Brain pericyte (primary cell): ENCODE results near the gene KLK13.

Source experiments
- DNase-seq: peaks from one replicate; pipeline ENCODE4 v3.0.0-alpha.2; 2012; ENCODE audit warnings: low read depth, low spot score

KLK13 gene

DNA sequence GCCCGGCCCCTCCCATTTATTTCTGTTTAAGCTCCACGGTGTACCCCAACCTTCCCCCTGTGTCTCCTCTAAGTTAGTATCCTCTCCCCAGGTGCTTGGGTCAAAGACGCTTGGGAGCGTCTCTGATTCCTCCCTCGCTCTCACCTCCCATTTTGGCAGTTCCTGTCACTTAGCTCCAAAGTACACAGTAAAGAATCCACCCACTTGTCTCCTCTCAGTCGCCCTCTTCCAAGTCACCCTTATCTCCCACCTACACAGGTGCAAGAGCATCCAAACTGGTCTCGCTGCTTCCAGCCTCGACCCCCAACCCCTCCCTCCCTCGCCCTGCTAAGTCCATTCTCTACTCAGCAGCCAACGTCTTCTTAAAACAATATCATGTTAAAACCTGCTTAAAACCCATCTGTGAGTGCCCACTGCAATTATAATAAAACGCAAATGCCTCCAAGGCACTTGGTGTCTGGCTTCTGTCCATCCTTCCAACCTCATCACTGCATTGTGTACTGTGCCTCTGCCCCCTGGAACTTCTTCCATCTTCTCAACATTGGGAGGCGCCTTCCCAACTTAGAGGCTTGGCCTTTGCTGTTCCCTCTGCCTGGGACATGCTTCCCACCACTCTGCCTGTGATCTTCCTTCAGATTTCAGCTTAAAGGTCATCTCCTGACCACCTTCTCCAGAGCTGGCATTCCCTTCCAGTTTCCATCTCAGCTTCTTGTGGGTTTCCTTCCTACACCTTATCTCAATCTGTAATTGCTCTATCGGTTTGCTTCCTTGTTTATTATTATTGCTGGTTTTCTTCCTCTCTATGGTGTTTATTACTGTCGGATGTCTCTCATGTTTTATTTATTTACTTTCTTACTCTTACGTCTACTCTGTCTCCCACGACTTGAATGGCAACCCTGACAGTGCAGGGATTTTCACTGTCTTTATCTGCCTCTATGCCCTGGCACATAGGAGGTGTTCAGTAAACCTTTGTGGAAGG lies 27.3 kb upstream of the KLK13 start:
- no peak for DNase-seq

DNA sequence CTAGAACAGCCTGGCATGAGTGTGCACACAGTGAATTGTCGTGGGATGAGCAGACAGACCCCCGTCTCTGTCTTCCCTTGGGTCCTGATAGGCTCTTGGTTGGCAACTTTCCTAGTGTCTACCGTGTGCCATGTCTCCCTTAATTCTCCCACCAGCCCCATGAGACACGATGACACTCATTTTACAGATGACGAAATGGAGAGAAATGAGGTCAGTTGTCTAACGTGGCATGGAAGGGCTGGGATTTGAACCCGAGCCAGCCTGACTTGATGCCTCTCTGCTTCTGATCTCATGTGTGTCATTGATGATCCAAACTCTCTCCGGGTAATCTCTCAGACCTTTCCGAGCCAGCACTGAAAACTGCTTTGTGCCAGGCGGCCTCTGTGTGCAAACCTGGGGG lies 26.2 kb upstream of the KLK13 start:
- DNase-seq: no peak

DNA sequence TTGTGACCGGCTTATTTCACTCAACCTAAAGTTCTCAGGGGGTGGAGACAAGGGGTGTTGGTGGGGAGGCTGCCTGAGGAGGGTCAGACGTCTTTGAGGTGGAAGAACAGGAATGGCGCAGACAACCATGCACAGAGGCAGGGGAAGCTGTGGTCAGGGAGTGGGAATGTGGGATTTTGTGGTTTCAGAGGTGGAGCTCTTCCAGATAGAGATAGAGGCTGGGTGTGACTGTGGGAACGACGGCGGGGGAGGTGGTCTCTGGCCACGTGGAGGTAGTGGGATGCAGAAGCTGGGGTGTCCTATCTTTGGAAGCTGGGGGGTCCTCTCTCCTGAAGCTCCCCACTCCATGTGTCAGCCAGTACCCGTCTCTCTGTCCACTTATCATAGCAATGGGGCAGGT lies 25.6 kb upstream of the KLK13 start:
- no peak for DNase-seq

DNA sequence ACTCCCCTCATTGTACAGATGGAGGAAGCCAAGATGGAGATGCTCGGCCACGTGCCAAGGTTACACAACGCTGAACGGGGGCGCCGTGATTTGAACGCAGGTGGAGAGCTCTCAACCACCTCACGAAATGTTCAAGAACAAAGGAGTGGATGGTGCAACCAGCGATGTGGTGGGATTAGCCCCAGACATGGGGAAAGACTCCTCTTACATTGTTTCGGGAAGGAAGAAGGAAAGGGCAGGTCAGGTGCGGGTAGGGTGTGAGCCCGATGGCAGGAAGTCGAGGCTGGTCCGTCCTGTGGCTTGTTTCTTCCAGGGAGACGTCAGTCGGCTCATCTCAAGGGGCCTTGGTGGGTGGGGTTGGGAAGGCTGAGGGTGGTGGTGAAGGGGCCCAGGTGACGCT lies 24.9 kb upstream of the KLK13 start:
- no peak for DNase-seq

DNA sequence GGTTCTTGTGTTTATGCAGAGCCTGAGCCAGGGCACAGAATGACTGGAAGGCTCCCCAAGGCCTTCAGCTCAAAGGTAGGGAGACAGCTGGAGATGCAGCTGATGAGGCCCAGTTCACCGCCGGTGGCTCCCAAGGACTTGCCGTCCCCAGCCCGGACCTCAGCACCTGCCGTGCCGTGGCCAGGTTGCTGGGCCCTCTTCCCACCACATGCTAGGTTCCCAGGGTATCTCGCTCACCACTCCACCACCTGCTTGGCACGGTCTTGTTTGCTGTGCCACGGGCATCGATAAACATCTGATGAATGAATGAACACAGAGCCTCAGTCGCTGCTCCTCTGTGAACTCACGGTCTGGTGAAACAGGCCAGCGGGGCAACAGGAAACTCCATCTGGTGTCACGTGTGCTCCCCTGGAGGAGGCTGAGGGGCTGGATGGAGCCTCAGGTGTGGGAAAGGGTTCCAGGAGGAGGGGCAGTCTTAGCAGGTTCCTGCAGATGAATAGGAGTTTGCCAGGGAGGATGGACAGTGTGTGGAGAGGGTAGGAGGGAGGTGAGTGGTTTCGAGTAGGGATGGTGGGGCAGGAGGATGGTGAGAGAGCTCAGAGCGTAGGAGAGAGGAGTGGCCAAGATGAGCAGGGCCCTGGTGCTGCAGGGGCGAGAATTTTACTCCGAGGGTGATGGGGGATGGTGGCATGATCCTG lies 21.4 kb upstream of the KLK13 start:
- DNase-seq: no peak

DNA sequence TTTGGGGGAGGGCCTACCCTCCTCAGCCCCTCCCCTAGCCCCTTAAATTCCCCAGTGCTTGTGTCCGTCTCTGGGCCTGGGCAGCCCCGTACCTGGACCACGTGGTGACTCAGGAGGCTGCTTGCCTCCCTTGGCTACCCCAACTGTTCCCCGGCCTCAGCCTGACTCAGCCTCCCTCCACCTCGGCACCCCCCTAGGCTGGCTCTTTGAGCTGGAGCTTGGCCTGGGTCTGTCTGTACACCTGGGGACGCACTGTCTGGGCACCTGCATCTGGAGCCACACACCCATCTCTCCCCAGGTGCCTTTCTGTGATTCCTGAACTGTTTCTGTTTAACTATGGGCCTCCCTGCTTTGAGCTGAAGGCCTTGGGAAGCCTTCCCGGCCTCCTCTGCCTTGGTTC lies 19.6 kb upstream of the KLK13 start:
- no peak for DNase-seq

DNA sequence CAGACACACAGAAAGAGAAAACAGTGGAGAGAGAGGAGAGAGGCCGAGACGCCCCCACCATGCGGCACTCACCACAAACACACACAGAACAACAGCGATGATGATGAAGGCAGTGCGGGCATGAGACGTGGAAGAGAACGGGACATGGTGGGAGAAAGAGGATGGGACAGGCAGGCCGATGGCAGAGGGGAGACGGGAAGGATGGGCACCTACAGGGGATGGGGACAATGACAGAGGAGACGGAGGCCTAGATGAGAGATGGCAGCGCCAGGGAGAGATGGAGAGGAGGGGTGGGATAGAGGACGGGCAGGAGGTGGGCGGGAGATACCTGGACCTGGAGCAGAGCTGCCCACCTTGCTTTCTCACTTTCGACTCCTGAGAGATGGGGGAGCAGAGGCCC lies 18.9 kb upstream of the KLK13 start:
- DNase-seq: no peak

DNA sequence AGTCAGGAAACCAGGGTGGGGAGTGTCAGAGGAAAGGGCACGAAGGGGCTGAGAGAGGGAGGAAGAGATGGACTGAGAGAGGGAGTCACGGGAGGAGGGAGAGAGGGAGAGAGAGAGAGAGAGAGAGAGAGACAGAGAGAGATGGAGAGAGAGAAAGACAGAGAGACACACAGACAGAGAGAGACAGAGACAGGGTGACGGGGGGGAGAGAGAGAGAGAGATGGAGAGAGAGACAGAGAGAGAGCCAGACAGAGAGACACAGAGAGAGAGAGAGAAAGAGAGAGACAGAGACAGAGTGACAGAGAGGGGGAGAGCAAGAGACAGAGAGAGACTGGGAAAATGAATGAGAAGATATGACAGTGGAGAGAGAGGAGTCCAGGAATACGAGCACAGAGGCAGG lies 18.3 kb upstream of the KLK13 start:
- DNase-seq: no peak

DNA sequence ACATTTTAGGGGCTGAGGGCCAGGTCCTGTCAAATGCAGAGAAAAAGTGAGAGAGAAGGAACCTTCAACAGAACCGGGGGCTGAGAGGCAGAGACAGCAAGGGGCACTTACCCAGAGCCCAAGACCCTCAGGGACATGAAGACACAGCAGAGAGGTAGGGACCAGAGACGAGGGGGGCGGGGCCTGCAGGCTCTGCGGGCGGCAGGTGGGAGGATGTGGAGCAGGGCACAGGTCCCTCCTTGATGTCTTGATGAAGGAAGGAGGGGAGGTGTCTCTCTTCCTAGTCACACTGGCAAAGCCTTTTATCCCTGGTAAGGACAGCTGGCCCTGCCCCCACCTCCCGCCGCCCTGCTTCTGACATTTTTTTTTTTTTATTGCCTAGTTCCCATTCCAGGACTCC lies 17.7 kb upstream of the KLK13 start, which contains the start of gene KLK14:
KLK14 (minus strand) TSS at position 277 of the 400 bp plus-strand sequence; CDS start at position 4, 273 bp downstream.
- no peak for DNase-seq

DNA sequence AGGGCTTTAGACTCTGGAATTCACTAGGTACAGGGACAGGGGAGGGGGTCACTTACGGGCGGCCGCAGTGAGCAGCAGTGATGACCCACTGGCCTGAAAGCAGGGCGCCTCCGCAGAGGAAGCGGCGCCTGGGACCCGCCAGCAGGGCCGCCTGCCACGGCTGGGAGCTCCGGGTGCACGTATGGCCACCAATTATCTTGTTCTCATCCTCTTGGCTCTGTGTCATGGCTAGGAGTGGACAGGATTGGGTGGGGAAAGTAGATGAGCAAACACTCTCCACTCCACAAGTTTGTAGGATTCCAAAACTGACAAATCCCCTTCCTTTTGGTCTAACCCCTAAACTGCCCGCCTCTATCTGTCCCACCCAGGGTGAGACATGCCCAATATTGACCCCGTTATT lies 16.6 kb upstream of the KLK13 start:
- no peak for DNase-seq

DNA sequence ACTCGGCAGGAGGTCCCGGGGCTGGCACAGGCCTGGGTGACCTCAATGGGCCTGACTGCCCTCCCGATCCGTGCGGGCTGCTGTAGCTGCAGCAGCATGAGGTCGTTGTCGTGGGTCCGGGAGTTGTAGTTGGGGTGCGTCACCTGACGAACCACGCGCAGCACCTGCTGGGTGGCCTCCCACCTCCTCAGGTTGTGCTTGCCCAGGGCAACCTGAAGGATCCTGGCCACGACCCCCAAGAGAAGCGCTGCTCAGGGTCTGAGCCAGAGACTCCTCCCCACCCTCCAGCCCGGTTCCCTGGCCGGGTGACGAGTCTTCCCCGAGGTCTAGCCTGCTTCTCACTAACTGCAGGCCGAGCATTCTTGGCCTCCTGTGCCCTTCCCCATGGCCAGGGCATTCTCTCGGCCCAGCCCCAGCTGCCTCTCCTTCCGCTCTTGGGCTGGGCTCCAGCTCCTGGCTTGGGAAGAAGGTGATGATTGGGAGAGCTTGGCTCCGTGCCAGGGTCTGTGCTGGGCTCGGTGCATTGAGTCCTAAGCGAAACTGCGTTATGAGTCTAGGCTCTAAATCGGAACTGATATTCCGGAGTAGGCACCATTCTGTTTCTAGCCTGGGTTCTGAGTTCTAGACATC lies 14.7 kb upstream of the KLK13 start:
- DNase-seq: no peak

DNA sequence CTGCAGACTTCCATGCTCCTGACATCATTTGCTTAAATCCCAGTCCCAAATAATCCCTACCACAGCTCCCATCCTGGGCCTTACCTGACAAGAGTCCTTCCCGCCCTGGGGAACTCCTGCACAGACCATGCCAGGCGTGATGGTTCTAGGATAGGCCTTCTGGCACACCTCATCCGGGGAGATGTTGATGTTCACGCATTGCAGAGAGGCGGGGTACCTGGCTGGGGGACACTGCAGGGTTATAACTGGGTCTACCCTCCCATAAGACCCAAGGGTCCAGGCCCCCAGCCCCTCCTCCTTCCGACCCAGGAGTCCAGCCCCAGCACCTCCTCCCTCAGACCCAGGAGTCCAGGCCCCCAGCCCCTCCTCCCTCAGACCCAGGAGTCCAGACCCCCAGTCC lies 13.8 kb upstream of the KLK13 start:
- no peak for DNase-seq

DNA sequence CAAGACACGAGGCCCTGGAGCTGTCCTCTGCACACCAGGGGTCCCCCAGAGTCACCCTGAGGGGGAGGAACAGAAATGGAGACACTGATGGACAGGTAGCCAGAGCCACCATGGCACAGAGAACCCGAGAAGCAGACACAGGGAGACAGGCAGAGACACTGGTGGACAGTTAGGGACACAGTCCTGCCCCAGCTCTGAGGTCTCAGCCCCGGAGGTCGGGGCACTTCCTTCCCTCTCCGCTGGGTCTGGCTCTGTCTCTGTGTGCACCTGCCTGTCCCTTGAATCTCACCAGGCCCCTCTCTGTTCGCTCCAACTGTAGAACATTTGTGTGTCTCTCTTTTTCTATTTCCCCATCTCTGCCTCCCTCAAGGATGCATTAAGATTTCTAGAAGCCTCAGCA lies 13.2 kb upstream of the KLK13 start:
- DNase-seq: no peak

DNA sequence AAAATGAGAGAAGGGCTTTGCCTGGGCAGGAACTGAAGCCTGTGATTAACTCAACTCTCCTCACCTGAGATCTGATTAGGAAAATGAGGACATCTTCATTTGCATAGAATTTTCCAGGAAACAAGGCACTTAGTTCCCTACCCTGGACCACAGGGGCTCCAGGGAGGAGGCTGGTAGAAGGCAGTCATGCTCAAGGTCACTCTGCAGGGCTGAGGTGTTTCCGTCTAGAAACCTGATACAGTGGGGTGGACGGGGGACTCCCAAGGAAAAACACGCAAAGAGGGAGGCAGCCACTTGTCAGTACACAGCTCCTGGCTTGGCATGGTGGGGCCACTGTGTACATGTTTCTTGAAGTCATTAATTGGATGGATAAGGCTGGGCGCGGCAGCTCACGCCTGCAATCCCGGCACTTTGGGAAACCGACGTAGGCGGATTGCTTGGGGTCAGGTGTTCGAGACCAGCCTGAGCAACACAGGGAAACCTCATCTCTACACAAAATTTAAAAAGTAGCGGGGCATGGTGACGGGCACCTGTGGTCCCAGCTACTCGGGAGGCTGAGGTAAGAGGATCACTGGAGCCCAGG lies 11.8 kb upstream of the KLK13 start:
- DNase-seq: no peak

DNA sequence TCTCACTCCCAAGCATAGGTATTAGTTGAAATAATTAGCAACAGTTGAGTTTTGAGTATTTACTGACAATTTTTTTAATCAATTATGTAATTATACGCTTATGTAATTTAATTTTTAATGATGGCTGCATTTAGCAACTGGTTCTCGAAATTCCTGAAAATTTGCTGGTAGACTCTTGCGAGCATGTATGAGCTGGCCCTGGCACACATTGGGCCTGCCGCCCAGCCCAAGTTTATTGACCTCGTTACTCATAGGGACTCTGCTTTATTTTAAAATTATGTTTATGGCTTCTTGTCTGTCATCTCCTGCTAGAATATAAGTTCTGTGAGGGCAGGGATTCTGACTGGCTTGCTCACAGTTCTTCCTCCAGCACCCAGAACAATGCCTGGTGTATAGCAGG lies 11.1 kb upstream of the KLK13 start:
- DNase-seq: no peak

DNA sequence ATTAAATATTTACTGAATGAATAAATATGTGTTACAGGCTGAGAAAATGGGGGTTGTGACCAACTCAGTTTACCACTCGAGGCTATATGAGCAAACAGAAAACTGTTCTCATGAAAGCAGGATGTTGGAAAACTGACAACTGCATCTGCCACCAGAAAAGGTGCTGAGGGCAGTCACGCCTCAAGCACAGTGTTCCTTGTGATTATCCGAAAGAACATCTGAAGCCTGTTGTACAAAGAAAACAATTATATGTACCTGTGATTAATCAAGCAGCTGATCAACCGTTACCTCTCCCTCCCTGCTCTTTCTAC lies 6.2 kb upstream of the KLK13 start:
- DNase-seq: no peak

DNA sequence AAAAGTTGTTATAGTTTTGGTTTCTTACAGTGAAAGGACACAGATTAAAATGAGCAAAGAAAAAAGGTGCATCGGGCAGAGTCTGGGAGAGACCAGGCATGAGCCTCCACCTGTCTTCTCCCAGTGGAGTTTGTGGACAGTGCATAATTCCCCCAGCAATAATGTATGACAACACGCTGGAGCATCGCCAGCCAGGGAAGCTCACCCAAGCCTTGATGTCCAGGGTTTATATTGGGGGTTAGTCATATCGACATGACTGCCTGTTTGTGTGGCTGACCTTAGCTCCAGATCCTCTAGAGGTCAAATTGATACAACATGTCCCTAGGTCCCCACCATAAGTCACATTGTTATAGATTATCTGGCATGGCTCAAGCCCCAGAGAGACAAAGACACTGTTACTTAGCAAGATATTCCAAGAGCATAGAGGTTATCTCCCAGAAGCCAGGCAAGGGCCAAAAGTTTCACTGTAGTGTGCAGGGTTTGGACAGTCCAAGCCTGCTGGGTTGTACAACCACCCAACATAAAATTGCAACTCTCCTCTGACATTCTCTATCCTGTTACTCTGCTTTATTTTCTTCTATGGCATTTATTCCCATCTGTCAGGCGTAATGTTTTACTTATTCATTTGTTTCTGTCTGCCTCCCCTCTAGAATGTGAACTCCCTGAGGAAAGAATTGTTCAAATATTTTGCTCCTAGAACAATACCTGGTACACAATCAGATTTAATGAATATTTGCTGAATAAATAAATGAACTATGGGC lies 5.6 kb upstream of the KLK13 start:
- no peak for DNase-seq

DNA sequence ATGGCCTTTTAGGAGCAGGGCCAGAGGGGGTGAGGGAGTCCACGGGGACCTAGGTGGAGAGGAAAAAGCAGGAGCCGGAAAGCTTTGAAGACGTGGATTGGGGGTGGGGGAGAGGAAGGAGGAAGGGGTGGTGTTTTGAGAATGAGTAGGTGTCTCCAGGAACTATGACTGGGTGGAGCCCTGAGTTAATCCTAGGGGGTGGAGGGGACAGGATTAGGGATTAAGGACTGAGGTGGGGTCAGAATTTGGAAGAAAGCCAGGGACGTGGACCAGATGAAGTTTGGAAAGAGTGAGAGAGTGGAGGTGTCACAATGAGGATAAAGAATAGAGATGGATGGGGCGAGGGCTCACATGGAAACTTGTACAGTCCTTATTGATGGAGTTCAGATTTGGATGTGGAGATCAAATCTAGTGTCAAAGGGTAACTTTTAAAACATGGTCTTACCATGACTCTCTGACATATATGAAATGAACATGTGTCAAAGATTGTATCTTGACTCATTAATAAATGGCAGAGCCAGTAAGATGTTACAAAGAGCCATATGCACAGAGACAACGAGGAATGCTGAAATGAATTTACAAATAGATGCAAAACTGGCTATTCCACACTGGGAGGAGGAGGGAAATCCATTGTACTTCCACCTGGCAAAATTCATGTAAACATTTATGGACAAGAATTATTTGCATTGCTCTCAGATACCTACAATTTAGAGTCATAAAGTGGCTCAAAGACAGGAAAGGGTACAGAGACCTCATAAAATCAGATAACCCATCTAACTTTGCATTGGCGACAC lies 1.7 kb upstream of the KLK13 start:
- DNase-seq: no peak

DNA sequence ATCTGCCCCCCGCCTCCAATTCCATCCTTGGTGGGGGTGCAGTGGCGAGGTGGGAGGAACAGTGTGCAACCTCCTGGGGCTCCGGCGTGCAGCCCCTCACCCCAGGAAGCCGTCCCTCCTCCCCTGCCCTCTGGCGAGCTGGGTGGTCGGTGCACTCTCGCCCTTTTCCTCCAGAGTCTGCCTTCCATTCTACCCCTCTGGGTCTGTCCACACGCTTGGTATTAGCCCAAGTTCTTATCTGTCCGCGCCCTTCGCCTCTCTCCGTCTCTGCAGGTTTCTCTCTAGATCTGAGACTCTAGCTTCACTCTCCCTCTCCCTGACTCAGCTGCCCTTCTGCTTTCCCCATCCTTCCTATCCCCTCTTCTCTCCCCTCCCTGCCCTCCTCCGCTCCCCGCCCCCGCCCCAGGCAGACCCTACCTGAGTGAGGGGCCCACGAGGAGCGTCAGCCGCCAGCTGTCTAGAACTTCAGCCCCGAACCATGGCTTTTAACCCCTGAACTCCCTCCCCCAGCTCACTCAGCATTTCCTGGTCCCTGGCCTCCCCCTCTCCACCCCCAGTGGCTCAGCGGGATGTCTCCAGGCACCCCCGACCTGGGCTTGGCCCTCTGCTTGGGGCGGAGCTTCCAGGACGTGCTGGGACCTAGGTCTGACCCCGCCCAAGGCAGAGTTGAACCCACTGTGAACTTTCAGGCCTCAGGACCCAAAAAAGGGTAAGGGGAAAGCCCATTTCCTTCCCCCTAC lies 499 bp upstream of the KLK13 start:
- DNase-seq: no peak

DNA sequence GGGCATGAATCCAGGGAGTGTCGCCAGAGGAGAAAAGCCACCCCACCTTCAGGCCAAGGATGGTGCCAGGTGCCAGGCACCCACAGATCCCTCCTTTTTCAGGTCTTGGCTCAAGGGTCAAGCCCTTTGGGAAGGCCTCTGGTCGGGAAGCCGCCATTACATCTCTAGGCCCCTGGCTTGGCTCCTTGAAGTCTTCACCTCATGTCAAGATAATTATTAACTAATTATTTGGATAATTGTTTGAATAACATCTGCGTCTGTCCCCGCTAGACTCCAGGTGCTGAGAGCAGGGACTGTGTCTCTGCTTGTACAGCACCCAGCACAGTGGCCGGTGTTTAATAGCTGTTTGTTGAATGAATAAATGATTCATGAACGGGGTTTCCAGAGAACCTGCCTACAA lies 1.2 kb downstream of the KLK13 start:
- no peak for DNase-seq
